Panc1 (cell line): ENCODE measurements around the gene HOXB5. TPM values are rescaled to one million over a fixed set of nuclear protein-coding genes. Genes with fewer than 3 reads are reported as not detected.

Experiments
- ATAC-seq: fragments of 200-7000 bp; cut with Tn5 transposase; 2 replicates; pipeline ENCODE4 v1.9.1; 2020; ENCODE audit warnings: mild to moderate bottlenecking, moderate library complexity
- BruUV-seq: library from RNA; stranded (reverse); fragments of 400-500 nt; replicated peaks from 2 replicates; lab custom pipeline; 2021; lab: Mats Ljungman, UMichigan
- CTCF ChIA-PET: fragments of 300-600 bp; sonication (Branson Sonifier 250); formaldehyde crosslinking; loops from one replicate; lab custom pipeline; 2022; ENCODE audit warnings: antibody characterized with exemption; lab: Charles Lee
- POLR2A ChIA-PET: fragments of 300-600 bp; sonication (Branson Sonifier 250); formaldehyde crosslinking; loops from one replicate; lab custom pipeline; 2022; ENCODE audit warnings: antibody characterized with exemption; lab: Charles Lee
- DNase-seq: peaks from one replicate; pipeline ENCODE4 v3.0.0-alpha.2; 2010; ENCODE audit warnings: low read depth, low spot score
- H3K27ac ChIP-seq: 2 replicates; pipeline ENCODE4 v1.5.1; 2011; ENCODE audit warnings: mild to moderate bottlenecking, low read length, inconsistent platforms
- H3K27me3 ChIP-seq: fragments of 200-500 bp; sonication (Bioruptor generic); 2 replicates; pipeline ENCODE4 v1.6.0; 2014; ENCODE audit warnings: low read length, inconsistent platforms; ENCODE audit not compliant: control insufficient read depth, insufficient read depth
- H3K36me3 ChIP-seq: fragments of 200-500 bp; sonication (Bioruptor generic); 2 replicates; pipeline ENCODE4 v1.5.1; 2014; ENCODE audit warnings: inconsistent platforms, mild to moderate bottlenecking, low read length, moderate library complexity; ENCODE audit not compliant: control insufficient read depth, insufficient read depth
- H3K4me1 ChIP-seq: 2 replicates; pipeline ENCODE4 v1.5.1; 2011; ENCODE audit warnings: inconsistent platforms, mild to moderate bottlenecking, low read length, moderate library complexity; ENCODE audit not compliant: control insufficient read depth, insufficient read depth
- H3K4me3 ChIP-seq, 2 experiments: 2 replicates each; pipeline ENCODE4 v1.5.1; 2011 to 2012; ENCODE audit warnings: low read depth in 2 of 2, low read length in 2 of 2, mild to moderate bottlenecking in 2 of 2, inconsistent platforms in 1 of 2, moderate library complexity in 1 of 2
- H3K9me3 ChIP-seq: fragments of 200-500 bp; sonication (Bioruptor generic); 2 replicates; pipeline ENCODE4 v1.5.1; 2014; ENCODE audit warnings: low read depth, mild to moderate bottlenecking, inconsistent platforms, low read length, moderate library complexity; ENCODE audit not compliant: control insufficient read depth, insufficient read depth
- CTCF ChIP-seq: fragments of 450-650 bp; IDR thresholded peaks from 2 replicates; pipeline ENCODE4 v1.5.1; 2017; ENCODE audit warnings: mild to moderate bottlenecking
- POLR2AphosphoS5 ChIP-seq: IDR thresholded peaks from 2 replicates; pipeline ENCODE4 v1.6.1; 2012; ENCODE audit warnings: mild to moderate bottlenecking, low read depth, low read length, moderate library complexity
- REST ChIP-seq, 2 experiments: IDR thresholded peaks; 2 replicates each; pipeline ENCODE4 v1.6.1; 2011 to 2012; ENCODE audit warnings: low read depth in 2 of 2, control low read depth in 1 of 2, low read length in 1 of 2, mild to moderate bottlenecking in 1 of 2, moderate library complexity in 1 of 2; ENCODE audit not compliant: insufficient read depth in 1 of 2
- SIN3A ChIP-seq: IDR thresholded peaks from 2 replicates; pipeline ENCODE4 v1.6.1; 2012; ENCODE audit warnings: low read depth, mild to moderate bottlenecking, low read length, moderate library complexity, borderline replicate concordance; ENCODE audit not compliant: insufficient read depth
- TCF7L2 ChIP-seq: IDR thresholded peaks from 2 replicates; pipeline ENCODE4 v1.6.1; 2011; ENCODE audit warnings: mild to moderate bottlenecking, low read depth, low read length, inconsistent platforms
- in situ Hi-C: cut with HindIII; loops from 2 replicates; pipeline ENCODE4 v1.10.0; 2016; ENCODE audit warnings: low sequenced_read_pairs, low pct_unique_long_range_greater_than_20kb
- intact Hi-C: fragments of 100-400 bp; cut with micrococcal nuclease; formaldehyde crosslinking; loops from one replicate; pipeline ENCODE4 v1.10.0; 2022; ENCODE audit not compliant: unreplicated experiment
- total RNA-seq: library from RNA; stranded (reverse); gene quantifications from one replicate; pipeline ENCODE4 v1.2.1, GENCODE V29; 2021; ENCODE audit not compliant: unreplicated experiment

Gene HOXB5
- total RNA-seq, 1 experiment from 2014 or later, result 67.2 TPM

- Histone ChIP-seq H3K9me3 (no peaks in the 10 kb centered on the region), H3K27ac (no peak overlapping the region), H3K27me3 (no peaks in the 10 kb centered on the region), H3K36me3 (peaks cover 13% of the 10 kb centered on the region; the same call in 1 of the 2 replicates), H3K4me1 (peaks cover 51% of the 10 kb centered on the region), H3K4me3 (no peak overlapping the region)
- ChIA-PET POLR2A (interaction anchor here (1.7 kb wide), 1 partner anchor 14 kb away, joined by 6 read pairs; the partner anchor contains the start of gene HOXB9), CTCF (interaction anchor here (0.6 to 0.7 kb wide), 2 partner anchors 38 to 159 kb away, joined by 3 read pairs; no protein-coding TSS in a partner anchor)
- TF ChIP-seq SIN3A (no peak), REST (IDR thresholded peaks at IDR 0.05; ENCODE audit: insufficient read depth in 1 of 2, low read depth in 2 of 2, low read length in 1 of 2) (no peak), TCF7L2 (no peak), CTCF (no peak), POLR2AphosphoS5 (no peak)
- intact Hi-C loops, result no loop called here
- no peak for DNase-seq
- BruUV-seq, result no TSS peak
- in situ Hi-C loops, result no loop called here
- ATAC-seq, result no peak
Measured at GRCh38 chr17:48640858-48641180, 47.2 kb upstream of the HOXB5 start.

- ChIA-PET POLR2A (interaction anchor here (1.7 kb wide), 1 partner anchor 14 kb away, joined by 6 read pairs; the partner anchor contains the start of gene HOXB9), CTCF (interaction anchor here (0.6 to 1.1 kb wide), 3 partner anchors 38 to 159 kb away, joined by 3 read pairs; no protein-coding TSS in a partner anchor)
- no peak for TF ChIP-seq TCF7L2
- no peak for TF ChIP-seq POLR2AphosphoS5
- no peak for TF ChIP-seq CTCF
- TF ChIP-seq REST (IDR thresholded peaks at IDR 0.05; ENCODE audit: insufficient read depth in 1 of 2, low read depth in 2 of 2, low read length in 1 of 2), result no peak
- TF ChIP-seq SIN3A, result no peak
- ATAC-seq (no peak), DNase-seq (no peak)
- Histone ChIP-seq H3K9me3 (no peaks in the 10 kb centered on the region), H3K36me3 (peaks cover 10% of the 10 kb centered on the region; the same call in 1 of the 2 replicates), H3K4me1 (peaks cover 50% of the 10 kb centered on the region), H3K27me3 (no peaks in the 10 kb centered on the region), H3K4me3 (no peak overlapping the region), H3K27ac (0 out of 2 replicates have a peak overlapping the region, but pooled peaks have one; percentile 7)
- in situ Hi-C loops (no loop called here), intact Hi-C loops (no loop called here)
- no TSS peak for BruUV-seq
Measured at GRCh38 chr17:48639982-48640857, 46.6 kb upstream of the HOXB5 start.
